Measurements from ENCODE around the gene RPS19.
"Not testable (repeated sequence)": the region's sequence is repeated elsewhere in the genome, so short reads cannot be mapped to it uniquely, and the experiment has no call there.

RPS19 gene

GRCh38 chr19:41913538-41914423 is 53.7 kb downstream of the RPS19 start:
- no peak for DNase-seq (ENCODE audit: low read depth)
- no peak for TF ChIP-seq MAX (IDR thresholded peaks at IDR 0.05; ENCODE audit: low read depth, low read length)
- no peak for TF ChIP-seq MYC (IDR thresholded peaks at IDR 0.05; ENCODE audit: low read depth, low read length)
- no peak for TF ChIP-seq POLR2A (IDR thresholded peaks at IDR 0.05; ENCODE audit: extremely low read depth, insufficient read length)
- no peak for TF ChIP-seq CTCF (IDR thresholded peaks at IDR 0.05; ENCODE audit: low read depth, low read length)

GRCh38 chr19:41914424-41914834 is 54.4 kb downstream of the RPS19 start:
- not testable (repeated sequence) for H3K4me3 ChIP-seq (ENCODE audit: low read depth, low read length); DNase-seq (ENCODE audit: low read depth)

More at GRCh38 chr19:41913538-41914423, 53.7 kb downstream of the RPS19 start:
- no peak overlapping the region for H3K4me3 ChIP-seq (ENCODE audit: low read depth, low read length)

GRCh38 chr19:41915021-41915775 is 55.1 kb downstream of the RPS19 start:
- TF ChIP-seq MYC (IDR thresholded peaks at IDR 0.05; ENCODE audit: low read depth, low read length) (no peak), CTCF (IDR thresholded peaks at IDR 0.05; ENCODE audit: low read depth, low read length) (no peak), POLR2A (IDR thresholded peaks at IDR 0.05; ENCODE audit: extremely low read depth, insufficient read length) (no peak), MAX (IDR thresholded peaks at IDR 0.05; ENCODE audit: low read depth, low read length) (no peak)
- DNase-seq (ENCODE audit: low read depth) = no peak
- H3K4me3 ChIP-seq (ENCODE audit: low read depth, low read length) = no peak overlapping the region

GRCh38 chr19:41915776-41916414 is 55.8 kb downstream of the RPS19 start:
- TF ChIP-seq POLR2A (IDR thresholded peaks at IDR 0.05; ENCODE audit: extremely low read depth, insufficient read length) (no peak), MAX (IDR thresholded peaks at IDR 0.05; ENCODE audit: low read depth, low read length) (no peak), CTCF (IDR thresholded peaks at IDR 0.05; ENCODE audit: low read depth, low read length) (no peak), MYC (IDR thresholded peaks at IDR 0.05; ENCODE audit: low read depth, low read length) (no peak)
- DNase-seq (ENCODE audit: low read depth) = no peak

GRCh38 chr19:41917676-41918075 is 57.6 kb downstream of the RPS19 start:
- H3K4me3 ChIP-seq (ENCODE audit: low read depth, low read length) = no peak overlapping the region
- TF ChIP-seq POLR2A (IDR thresholded peaks at IDR 0.05; ENCODE audit: extremely low read depth, insufficient read length) = no peak
- no peak for TF ChIP-seq MAX (IDR thresholded peaks at IDR 0.05; ENCODE audit: low read depth, low read length)
- no peak for TF ChIP-seq MYC (IDR thresholded peaks at IDR 0.05; ENCODE audit: low read depth, low read length)
- TF ChIP-seq CTCF (IDR thresholded peaks at IDR 0.05; ENCODE audit: low read depth, low read length) = no peak
- DNase-seq (ENCODE audit: low read depth) = no peak

More at GRCh38 chr19:41915776-41916414, 55.8 kb downstream of the RPS19 start:
- no peak overlapping the region for H3K4me3 ChIP-seq (ENCODE audit: low read depth, low read length)

GRCh38 chr19:41918095-41918494 is 58.0 kb downstream of the RPS19 start:
- no peak overlapping the region for H3K4me3 ChIP-seq (ENCODE audit: low read depth, low read length)

More at GRCh38 chr19:41918095-41918494, 58.0 kb downstream of the RPS19 start:
- DNase-seq (ENCODE audit: low read depth) = no peak
- TF ChIP-seq MYC (IDR thresholded peaks at IDR 0.05; ENCODE audit: low read depth, low read length) (no peak), CTCF (IDR thresholded peaks at IDR 0.05; ENCODE audit: low read depth, low read length) (no peak), MAX (IDR thresholded peaks at IDR 0.05; ENCODE audit: low read depth, low read length) (no peak), POLR2A (IDR thresholded peaks at IDR 0.05; ENCODE audit: extremely low read depth, insufficient read length) (no peak)
